Left lung (tissue), 10 donors: ENCODE data around the gene PIK3R1. TPM values are rescaled to one million over a fixed set of nuclear protein-coding genes. Genes with fewer than 3 reads are reported as not detected.
A peak's percentile ranks its signal among the peaks of the same experiment; 100 is the strongest.

ENCODE experiments used
- ATAC-seq: fragments of 200-7000 bp; cut with Tn5 transposase; one replicate; pipeline ENCODE4 v1.9.1; 2020; ENCODE audit warnings: moderate library complexity
- DNase-seq, 4 donors: peaks; one replicate each; pipeline ENCODE4 v3.0.0-alpha.2; 2013 to 2020
- H3K27ac ChIP-seq, 2 donors: fragments of 200-600 bp; sonication (generic) in 1 of 2; one replicate each; pipeline versions ENCODE4 v1.5.0 to v1.8.0; 2020 to 2021
- H3K27me3 ChIP-seq, 2 donors: fragments of 200-600 bp; sonication (generic) in 1 of 2; one replicate each; pipeline versions ENCODE4 v1.5.0 to v1.8.0; 2020 to 2021
- H3K36me3 ChIP-seq, 2 donors: fragments of 200-600 bp; sonication (generic) in 1 of 2; one replicate each; pipeline versions ENCODE4 v1.5.0 to v1.8.0; 2020 to 2021
- H3K4me1 ChIP-seq, 2 donors: fragments of 200-600 bp; one replicate each; pipeline ENCODE4 v1.8.0; 2021
- H3K4me3 ChIP-seq, 2 donors: fragments of 200-600 bp; sonication (generic) in 1 of 2; one replicate each; pipeline versions ENCODE4 v1.5.0 to v1.8.0; 2020 to 2021; ENCODE audit warnings: mild to moderate bottlenecking in 1 of 2
- H3K9me3 ChIP-seq, 2 donors: fragments of 200-600 bp; sonication (generic) in 1 of 2; one replicate each; pipeline versions ENCODE4 v1.5.0 to v1.8.0; 2020 to 2021
- intact Hi-C, 2 donors: fragments of 100-400 bp; cut with DNase I; formaldehyde crosslinking; loops; one replicate each; pipeline versions ENCODE4 v1.11.2 to v1.14.2; 2022
- polyA plus RNA-seq, 6 donors: library from polyadenylated mRNA; unstranded; fragments of 120-200 nt; gene quantifications; one replicate each; pipeline ENCODE4 v1.2.1, GENCODE V29; 2013; ENCODE audit not compliant: insufficient read length in 6 of 6
- total RNA-seq, 2 donors: library from RNA; stranded (reverse); fragmentation: NEBNext Ultra II Directional; extraction: Animal tissue kit (Norgen Biotek cat#: 25700); gene quantifications; one replicate each; pipeline ENCODE4 v1.2.1, GENCODE V29; 2021
- TF ChIP-seq, protein P1 (sequence below), 2 donors: fragments of 200-600 bp; sonication (generic) in 1 of 2; IDR thresholded peaks; one replicate each; pipeline versions ENCODE4 v1.5.0 to v1.8.0; 2021; ENCODE audit warnings: antibody characterized with exemption in 2 of 2
- donor health status: DM: no; HTN: yes; CAD: no.
- donor health status: DM: no; HTN: no; CAD: no.

The PIK3R1 gene
- total and polyA plus RNA-seq, 8 donors, result 70.9 to 92.9 (median 80.5) TPM

DNA sequence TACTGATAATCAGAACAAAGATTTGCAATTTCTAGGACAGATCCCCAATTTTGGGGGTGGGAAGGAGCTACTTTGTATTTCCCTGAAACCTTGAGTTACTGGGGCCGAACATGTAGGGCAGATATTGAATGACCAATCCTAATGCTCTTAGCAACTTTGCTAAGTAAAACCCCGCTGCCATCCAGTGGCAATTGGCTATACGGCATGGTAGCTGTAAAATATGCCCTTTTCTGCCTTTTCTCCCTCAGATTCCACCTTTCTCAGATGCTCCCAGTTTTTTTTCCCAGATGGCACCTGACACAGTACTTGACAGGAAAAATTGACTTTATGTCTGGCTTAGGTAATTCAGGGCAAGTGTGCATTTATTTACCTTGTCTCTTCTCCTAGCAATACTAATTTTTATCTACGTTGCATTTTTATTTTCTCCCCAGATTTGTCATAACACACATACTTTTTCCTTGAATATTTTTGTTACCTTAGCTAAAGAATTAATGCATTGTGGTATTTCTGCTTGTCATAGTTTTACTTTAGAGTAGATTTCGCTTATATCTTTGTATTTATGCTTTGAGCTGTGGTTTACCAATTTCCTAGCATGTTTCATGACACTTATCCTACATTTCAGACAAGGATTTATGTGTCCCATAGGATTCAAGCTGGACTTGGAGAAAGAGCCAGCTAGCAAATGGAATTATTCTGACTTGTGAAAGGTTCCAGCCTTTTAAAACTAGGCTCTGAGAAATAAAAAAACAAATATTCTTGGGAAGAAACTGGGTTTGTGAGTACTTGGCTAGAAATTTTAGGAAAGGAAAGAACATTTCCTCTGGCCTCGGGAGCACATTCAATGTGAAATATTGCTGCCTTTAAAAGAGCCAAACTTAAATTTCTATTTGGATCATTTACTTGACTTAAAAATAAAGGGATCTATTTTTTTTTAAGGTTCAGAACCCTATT is 37.4 kb downstream of the PIK3R1 start:
- TF ChIP-seq, protein P1, sequence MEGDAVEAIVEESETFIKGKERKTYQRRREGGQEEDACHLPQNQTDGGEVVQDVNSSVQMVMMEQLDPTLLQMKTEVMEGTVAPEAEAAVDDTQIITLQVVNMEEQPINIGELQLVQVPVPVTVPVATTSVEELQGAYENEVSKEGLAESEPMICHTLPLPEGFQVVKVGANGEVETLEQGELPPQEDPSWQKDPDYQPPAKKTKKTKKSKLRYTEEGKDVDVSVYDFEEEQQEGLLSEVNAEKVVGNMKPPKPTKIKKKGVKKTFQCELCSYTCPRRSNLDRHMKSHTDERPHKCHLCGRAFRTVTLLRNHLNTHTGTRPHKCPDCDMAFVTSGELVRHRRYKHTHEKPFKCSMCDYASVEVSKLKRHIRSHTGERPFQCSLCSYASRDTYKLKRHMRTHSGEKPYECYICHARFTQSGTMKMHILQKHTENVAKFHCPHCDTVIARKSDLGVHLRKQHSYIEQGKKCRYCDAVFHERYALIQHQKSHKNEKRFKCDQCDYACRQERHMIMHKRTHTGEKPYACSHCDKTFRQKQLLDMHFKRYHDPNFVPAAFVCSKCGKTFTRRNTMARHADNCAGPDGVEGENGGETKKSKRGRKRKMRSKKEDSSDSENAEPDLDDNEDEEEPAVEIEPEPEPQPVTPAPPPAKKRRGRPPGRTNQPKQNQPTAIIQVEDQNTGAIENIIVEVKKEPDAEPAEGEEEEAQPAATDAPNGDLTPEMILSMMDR (IDR thresholded peaks at IDR 0.05), result peak; percentile 48 to 52
- Histone ChIP-seq H3K36me3 (no peaks in the 10 kb centered on the region), H3K27ac (peak overlapping the region; percentile 25 to 61), H3K27me3 (no peaks in the 10 kb centered on the region), H3K4me3 (no peak overlapping the region), H3K4me1 (peaks cover 51 to 91% of the 10 kb centered on the region in 2 donors), H3K9me3 (no peaks in the 10 kb centered on the region)
- peak; percentile 79 for ATAC-seq
- intact Hi-C loops, result loop anchor here in 1 of 2 donors (10.0 kb wide), 1 partner anchor 1008 kb away; no protein-coding TSS in a partner anchor
- peak in 2 of 4 donors; percentile 45 to 75 for DNase-seq

DNA sequence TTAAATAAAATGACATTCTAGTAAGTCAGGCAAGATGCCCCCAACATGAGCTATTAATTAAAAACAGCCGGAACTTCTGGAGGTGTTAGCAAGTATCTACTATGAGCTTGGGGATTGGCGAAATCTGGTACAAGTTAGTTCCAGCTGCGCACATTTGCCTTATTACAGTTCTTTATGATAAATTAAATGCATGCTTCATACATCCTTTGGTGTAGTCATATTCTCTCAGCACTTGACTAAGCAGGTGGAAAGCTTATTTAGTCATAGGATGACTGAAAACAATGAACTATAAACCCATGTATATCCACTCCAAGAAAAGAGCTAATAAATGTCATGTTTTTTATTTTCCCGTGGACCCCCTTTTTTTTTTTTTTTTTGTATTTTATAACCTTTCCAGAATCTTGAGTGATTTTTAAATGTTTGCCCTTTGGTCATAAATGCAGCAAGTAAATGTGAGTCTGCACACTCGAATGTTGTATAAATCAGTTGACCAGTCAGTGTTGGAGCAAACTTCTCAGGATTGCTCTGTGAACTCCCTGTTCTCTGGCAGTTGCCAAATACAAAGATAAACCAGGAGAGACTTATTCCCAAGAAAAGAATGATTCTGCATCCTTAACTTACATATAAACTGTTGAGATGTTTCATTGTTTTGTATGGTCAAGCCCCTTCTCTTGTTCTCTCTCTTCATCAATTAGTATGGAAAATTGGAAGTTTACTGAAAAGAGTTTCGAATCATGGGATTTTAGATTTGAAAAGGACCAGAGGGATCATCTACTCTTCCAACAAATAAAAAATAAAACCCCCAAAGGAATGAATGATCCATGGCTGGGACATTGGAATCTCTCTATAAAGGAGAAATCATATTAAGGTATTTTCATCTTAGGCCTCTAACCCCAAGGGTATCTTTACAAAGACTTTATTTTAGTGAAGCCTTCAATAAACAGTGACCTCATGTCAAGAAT is 38.3 kb downstream of the PIK3R1 start:
- H3K27ac ChIP-seq, result peak overlapping the region; percentile 13 to 61
- TF ChIP-seq, protein P1 (IDR thresholded peaks at IDR 0.05), result no peak
- no peak overlapping the region for H3K4me3 ChIP-seq
- peaks cover 51 to 94% of the 10 kb centered on the region in 2 donors for H3K4me1 ChIP-seq
- H3K36me3 ChIP-seq, result no peaks in the 10 kb centered on the region
- intact Hi-C loops, result loop anchor here in 1 of 2 donors (10.0 kb wide), 1 partner anchor 1009 kb away; no protein-coding TSS in a partner anchor
- ATAC-seq (no peak), DNase-seq (no peak)
- no peaks in the 10 kb centered on the region for H3K9me3 ChIP-seq
- no peaks in the 10 kb centered on the region for H3K27me3 ChIP-seq

DNA sequence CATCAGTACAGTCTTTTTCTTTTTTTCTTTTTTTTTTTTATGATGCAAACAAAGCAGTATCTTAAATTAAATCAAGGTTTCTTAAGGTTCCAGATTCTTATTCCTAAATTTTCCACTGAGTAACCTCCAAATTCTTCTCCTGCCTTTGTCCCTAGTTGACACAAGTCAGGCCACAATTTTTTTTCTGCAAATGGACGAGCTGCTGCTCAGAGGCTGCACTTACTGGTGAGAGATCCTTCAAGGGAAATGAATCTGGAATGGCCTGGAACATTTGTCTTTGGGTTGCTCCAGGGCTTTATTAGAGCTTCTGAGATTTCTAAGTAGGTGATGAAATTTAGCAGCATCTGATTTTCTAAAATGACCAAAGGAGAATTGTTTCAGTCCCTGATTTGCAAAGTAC is 39.3 kb downstream of the PIK3R1 start:
- TF ChIP-seq, protein P1 (IDR thresholded peaks at IDR 0.05), result no peak
- intact Hi-C loops, result loop anchor here in 1 of 2 donors (10.0 kb wide), 1 partner anchor 1010 kb away; no protein-coding TSS in a partner anchor
- no peak for DNase-seq

DNA sequence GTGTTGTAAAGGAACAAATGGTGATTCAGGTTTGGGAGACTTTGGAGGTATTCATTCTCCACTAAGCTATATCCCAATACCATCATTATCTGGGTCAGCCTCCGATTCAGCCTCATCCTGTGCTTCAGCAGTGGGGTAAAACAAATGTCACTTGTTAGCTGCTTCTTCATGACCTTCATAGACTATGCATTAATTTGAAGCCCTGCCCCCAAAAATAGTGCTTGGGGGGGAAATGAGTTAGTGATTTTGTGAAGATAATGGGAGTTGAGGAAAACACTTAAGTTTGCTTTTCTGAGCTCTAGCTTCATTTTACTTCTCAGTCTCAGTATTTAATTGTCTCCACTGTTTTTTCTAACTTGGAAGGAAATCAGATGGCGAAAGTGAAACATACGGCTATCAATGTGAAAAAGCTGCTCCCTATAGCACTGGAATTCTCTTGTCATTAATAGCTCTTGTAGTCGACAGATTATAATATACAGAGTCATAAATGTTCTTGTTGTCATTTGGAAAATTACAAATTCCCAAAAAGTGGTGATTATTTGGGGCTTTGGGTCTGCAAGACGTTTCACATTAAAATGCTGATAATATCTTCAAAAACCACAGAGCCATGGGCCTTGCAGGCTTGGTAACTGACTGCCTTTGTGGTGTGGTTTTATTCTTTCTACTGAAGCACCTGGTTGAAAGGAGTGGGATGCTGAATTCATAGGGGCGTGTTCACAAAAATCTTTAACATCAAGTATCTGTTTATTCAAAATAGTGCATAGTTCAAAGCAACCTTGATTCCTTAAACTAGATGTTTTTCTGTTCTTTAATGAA is 40.0 kb downstream of the PIK3R1 start:
- intact Hi-C loops, result loop anchor here in 1 of 2 donors (10.0 kb wide), 1 partner anchor 1011 kb away; no protein-coding TSS in a partner anchor
- peaks cover 41 to 86% of the 10 kb centered on the region in 2 donors for H3K4me1 ChIP-seq
- H3K9me3 ChIP-seq, result no peaks in the 10 kb centered on the region
- no peaks in the 10 kb centered on the region for H3K36me3 ChIP-seq
- peak overlapping the region; percentile 13 to 55 for H3K27ac ChIP-seq
- no peak overlapping the region for H3K4me3 ChIP-seq
- ATAC-seq, result no peak
- DNase-seq, result no peak
- TF ChIP-seq, protein P1 (IDR thresholded peaks at IDR 0.05), result no peak
- no peaks in the 10 kb centered on the region for H3K27me3 ChIP-seq

More for the DNA sequence above, 39.3 kb downstream of the PIK3R1 start:
- H3K4me3 ChIP-seq, result no peak overlapping the region
- no peaks in the 10 kb centered on the region for H3K36me3 ChIP-seq
- H3K4me1 ChIP-seq, result peaks cover 48 to 88% of the 10 kb centered on the region in 2 donors
- H3K9me3 ChIP-seq, result no peaks in the 10 kb centered on the region
- no peaks in the 10 kb centered on the region for H3K27me3 ChIP-seq
- ATAC-seq, result no peak
- peak overlapping the region in 1 of 2 donors; percentile 13 for H3K27ac ChIP-seq
